HEK293T (cell line): ENCODE measurements around the gene EDARADD.

Experiments used
- BHLHE40 ChIP-seq: fragments of 450-650 bp; IDR thresholded peaks from 2 replicates; pipeline ENCODE4 v1.6.1; 2016; ENCODE audit warnings: mild to moderate bottlenecking, moderate library complexity, borderline replicate concordance
- L3MBTL2 ChIP-seq: fragments of 450-650 bp; conservative IDR thresholded peaks from 2 replicates; pipeline ENCODE4 v1.6.1; 2016; ENCODE audit warnings: mild to moderate bottlenecking
- SP1 ChIP-seq: fragments of 450-650 bp; IDR thresholded peaks from 2 replicates; pipeline ENCODE4 v1.6.1; 2017

DNA sequence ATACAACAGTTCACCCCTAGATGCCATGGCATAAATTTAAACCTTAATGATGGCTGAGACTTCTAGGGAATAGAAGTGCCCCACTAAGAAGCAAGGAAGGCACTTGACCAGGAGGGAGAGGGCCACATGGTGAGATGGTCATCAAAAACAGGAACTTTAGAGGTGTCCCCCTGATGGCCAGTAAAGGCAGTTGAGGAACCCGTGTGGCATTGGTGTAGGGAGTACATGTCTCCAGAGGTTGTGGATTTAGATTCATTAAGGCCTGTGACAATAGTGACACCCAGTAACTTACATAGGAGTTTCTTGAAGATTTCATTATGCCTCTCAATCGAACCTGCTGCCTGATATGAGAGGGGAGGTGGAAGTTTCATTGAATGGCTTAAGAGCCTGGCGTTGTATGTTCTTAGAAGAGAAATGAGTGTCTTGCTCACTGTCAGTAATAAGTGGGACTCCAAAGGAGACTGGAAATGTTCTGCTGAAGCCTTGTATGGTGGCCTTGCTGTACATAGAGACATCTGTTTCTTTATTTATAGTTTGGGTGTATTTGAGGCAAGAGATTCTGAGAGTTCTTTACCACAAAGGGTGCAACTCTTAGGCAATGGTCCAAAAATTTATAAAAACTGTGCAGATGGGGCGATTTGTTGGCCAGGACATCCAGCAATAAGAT, 27.9 kb downstream of the EDARADD start:
- TF ChIP-seq L3MBTL2 (no peak), BHLHE40 (no peak), SP1 (no peak)
